ENCODE measurements around the gene KLK6. TPM values are rescaled to one million over a fixed set of nuclear protein-coding genes. Genes with fewer than 3 reads are reported as not detected.

Gene KLK6
- total RNA-seq, 2 donors from 2014 or later: 1.8 TPM; not detected in 1

DNA sequence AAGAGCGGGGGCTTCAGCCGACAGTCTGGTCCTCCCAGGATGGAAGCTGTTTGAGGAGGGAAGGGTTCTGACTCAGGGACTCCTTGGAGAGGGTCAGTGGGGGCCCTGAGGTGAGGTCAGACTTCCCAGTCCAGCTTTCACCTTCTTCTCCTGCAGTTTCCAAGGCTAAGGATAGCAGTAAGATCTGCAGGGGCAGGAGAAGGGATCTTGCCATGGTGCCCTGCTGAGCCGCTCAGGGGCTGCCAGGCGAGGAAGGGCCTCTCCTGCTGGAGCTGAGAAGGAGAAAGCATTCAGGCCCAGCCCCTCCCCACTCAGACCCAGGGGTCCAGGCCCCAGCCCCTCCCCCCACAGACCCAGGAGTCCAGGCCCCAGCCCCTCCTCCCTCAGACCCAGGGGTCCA, 12.8 kb upstream of the KLK6 start:
- Histone ChIP-seq H3K4me3 (no peak overlapping the region), H3K9me3 (no peaks in the 10 kb centered on the region), H3K27me3 (replicated peaks; ENCODE audit: insufficient read depth) (no peaks in the 10 kb centered on the region), H3K4me1 (replicated peaks) (no peaks in the 10 kb centered on the region), H3K36me3 (no peaks in the 10 kb centered on the region), H3K27ac (no peak overlapping the region)
- no peak for DNase-seq (ENCODE audit: low spot score)
- intact Hi-C loops (cut with DNase I): no loop called here
- WGBS: 80% methylated on average over 4 of the region's 4 CpGs
- TF ChIP-seq POLR2A (IDR thresholded peaks at IDR 0.05) (no peak), CTCF (IDR thresholded peaks at IDR 0.05) (no peak), POLR2AphosphoS5 (IDR thresholded peaks at IDR 0.05) (no peak)

DNA sequence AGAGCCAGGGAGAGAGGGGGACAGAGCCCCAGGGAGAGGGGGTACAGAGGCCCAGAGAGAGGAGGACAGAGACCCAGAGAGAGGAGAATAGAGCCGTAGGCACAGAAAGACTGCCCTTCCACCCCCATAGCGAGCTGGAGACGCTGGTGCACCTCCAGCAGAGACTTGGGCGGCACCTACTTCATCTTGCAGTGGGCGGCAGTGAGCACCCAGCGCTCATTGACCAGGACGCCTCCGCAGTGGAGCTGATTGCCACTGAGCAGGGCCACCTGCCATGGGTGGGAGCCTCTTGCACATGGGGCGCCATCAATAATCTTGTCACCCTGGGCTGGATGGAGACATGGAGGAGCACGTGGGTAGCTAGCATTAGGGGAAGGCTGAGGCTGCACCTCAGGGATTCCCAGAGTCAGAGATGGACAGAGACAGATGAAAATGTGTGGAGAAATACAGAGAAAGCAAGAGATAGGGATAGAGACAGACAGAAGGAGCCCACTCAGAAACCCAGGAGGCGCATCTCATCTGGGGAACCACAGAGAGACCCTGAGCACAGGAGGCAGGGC, 12.3 kb upstream of the KLK6 start:
- H3K27ac ChIP-seq: no peak overlapping the region
- H3K9me3 ChIP-seq: no peaks in the 10 kb centered on the region
- TF ChIP-seq POLR2AphosphoS5 (IDR thresholded peaks at IDR 0.05) (no peak), CTCF (IDR thresholded peaks at IDR 0.05) (no peak), POLR2A (IDR thresholded peaks at IDR 0.05) (no peak)
- H3K36me3 ChIP-seq: no peaks in the 10 kb centered on the region
- intact Hi-C loops (cut with DNase I): no loop called here
- DNase-seq (ENCODE audit: low spot score): no peak
- 52% methylated on average over 11 of the region's 11 CpGs for WGBS
- no peaks in the 10 kb centered on the region for H3K27me3 ChIP-seq (replicated peaks; ENCODE audit: insufficient read depth)
- no peak overlapping the region for H3K4me3 ChIP-seq
- no peaks in the 10 kb centered on the region for H3K4me1 ChIP-seq (replicated peaks)

GRCh38 chr19:50980208-50980607, 10.8 kb upstream of the KLK6 start:
- no peaks in the 10 kb centered on the region for H3K27me3 ChIP-seq (replicated peaks; ENCODE audit: insufficient read depth)
- no peaks in the 10 kb centered on the region for H3K9me3 ChIP-seq
- no peak for TF ChIP-seq CTCF (IDR thresholded peaks at IDR 0.05)
- no peak for TF ChIP-seq POLR2AphosphoS5 (IDR thresholded peaks at IDR 0.05)
- TF ChIP-seq POLR2A (IDR thresholded peaks at IDR 0.05): no peak
- WGBS: 47% methylated on average over 12 of the region's 13 CpGs
- H3K36me3 ChIP-seq: no peaks in the 10 kb centered on the region
- no peak for DNase-seq (ENCODE audit: low spot score)
- no peaks in the 10 kb centered on the region for H3K4me1 ChIP-seq (replicated peaks)
- no peak overlapping the region for H3K27ac ChIP-seq
- intact Hi-C loops (cut with DNase I): no loop called here
- no peak overlapping the region for H3K4me3 ChIP-seq

DNA sequence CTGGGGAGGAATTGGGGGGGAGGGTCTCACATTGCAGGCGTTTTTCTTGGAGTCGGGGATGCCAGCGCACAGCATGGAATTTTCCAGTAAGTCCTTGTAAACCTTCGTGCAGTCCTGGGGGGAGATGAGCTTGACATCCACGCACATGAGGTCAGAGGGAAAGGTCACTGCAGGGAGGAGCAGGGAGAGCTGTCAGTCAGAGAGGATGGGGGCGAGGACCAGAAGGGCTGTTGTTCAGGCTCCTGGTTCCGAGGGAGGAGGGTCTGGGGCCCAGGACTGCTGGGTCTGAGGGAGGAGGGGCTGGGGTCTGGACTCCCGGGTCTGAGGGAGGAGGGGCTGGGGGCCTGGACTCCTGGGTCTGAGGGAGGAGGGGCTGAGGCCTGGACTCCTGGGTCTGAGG, 10.4 kb upstream of the KLK6 start:
- DNase-seq (ENCODE audit: low spot score): no peak
- TF ChIP-seq POLR2A (IDR thresholded peaks at IDR 0.05): no peak
- no peak for TF ChIP-seq POLR2AphosphoS5 (IDR thresholded peaks at IDR 0.05)
- no peak for TF ChIP-seq CTCF (IDR thresholded peaks at IDR 0.05)
- intact Hi-C loops (cut with DNase I): no loop called here
- no peak overlapping the region for H3K27ac ChIP-seq
- H3K4me3 ChIP-seq: no peak overlapping the region
- no peaks in the 10 kb centered on the region for H3K9me3 ChIP-seq
- H3K27me3 ChIP-seq (replicated peaks; ENCODE audit: insufficient read depth): no peaks in the 10 kb centered on the region
- no peaks in the 10 kb centered on the region for H3K36me3 ChIP-seq
- WGBS: 56% methylated on average over 8 of the region's 8 CpGs
- no peaks in the 10 kb centered on the region for H3K4me1 ChIP-seq (replicated peaks)

GRCh38 chr19:50978772-50979390, 9.5 kb upstream of the KLK6 start:
- 52% methylated on average over 5 of the region's 5 CpGs for WGBS
- H3K27me3 ChIP-seq (replicated peaks; ENCODE audit: insufficient read depth): no peaks in the 10 kb centered on the region
- H3K27ac ChIP-seq: no peak overlapping the region
- no peaks in the 10 kb centered on the region for H3K9me3 ChIP-seq
- DNase-seq (ENCODE audit: low spot score): no peak
- no peaks in the 10 kb centered on the region for H3K36me3 ChIP-seq
- H3K4me1 ChIP-seq (replicated peaks): no peaks in the 10 kb centered on the region
- no peak overlapping the region for H3K4me3 ChIP-seq
- intact Hi-C loops (cut with DNase I): no loop called here
- TF ChIP-seq POLR2A (IDR thresholded peaks at IDR 0.05) (no peak), CTCF (IDR thresholded peaks at IDR 0.05) (no peak), POLR2AphosphoS5 (IDR thresholded peaks at IDR 0.05) (no peak)
